Breast epithelium (tissue), 3 donors: ENCODE data around the gene ULK4.

Experiments
- POLR2AphosphoS5 ChIP-seq, 3 donors: sonication (generic); formaldehyde crosslinking; IDR thresholded peaks; one replicate each; pipeline ENCODE4 v1.6.1; 2017; ENCODE audit warnings: antibody characterized with exemption in 3 of 3
- TF ChIP-seq, protein P1 (sequence below), 3 donors: fragments of 450-650 bp; IDR thresholded peaks; one replicate each; pipeline ENCODE4 v1.5.1; 2016 to 2017; ENCODE audit warnings: antibody characterized with exemption in 3 of 3, mild to moderate bottlenecking in 3 of 3, moderate library complexity in 3 of 3

DNA sequence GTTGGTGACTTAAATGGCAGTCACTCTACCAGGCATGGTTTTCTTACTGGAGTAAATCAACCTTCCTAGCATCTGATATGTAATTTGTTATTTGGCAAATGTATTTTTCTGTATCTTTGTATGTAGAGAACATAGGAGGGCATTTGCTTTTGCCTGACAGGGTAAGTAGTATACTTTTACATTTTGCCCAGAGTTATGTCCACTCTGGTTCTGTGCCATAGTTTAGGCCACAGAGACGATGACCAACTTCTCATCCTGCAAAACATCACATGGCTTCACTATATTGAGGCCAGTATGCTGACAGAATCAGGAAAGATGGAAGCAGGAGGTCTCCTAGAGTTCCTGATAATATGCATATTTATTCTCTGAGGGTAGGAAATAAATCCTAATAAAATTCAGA lies 23.1 kb upstream of the ULK4 start:
- TF ChIP-seq POLR2AphosphoS5 (IDR thresholded peaks at IDR 0.05), result no peak
- TF ChIP-seq, protein P1, sequence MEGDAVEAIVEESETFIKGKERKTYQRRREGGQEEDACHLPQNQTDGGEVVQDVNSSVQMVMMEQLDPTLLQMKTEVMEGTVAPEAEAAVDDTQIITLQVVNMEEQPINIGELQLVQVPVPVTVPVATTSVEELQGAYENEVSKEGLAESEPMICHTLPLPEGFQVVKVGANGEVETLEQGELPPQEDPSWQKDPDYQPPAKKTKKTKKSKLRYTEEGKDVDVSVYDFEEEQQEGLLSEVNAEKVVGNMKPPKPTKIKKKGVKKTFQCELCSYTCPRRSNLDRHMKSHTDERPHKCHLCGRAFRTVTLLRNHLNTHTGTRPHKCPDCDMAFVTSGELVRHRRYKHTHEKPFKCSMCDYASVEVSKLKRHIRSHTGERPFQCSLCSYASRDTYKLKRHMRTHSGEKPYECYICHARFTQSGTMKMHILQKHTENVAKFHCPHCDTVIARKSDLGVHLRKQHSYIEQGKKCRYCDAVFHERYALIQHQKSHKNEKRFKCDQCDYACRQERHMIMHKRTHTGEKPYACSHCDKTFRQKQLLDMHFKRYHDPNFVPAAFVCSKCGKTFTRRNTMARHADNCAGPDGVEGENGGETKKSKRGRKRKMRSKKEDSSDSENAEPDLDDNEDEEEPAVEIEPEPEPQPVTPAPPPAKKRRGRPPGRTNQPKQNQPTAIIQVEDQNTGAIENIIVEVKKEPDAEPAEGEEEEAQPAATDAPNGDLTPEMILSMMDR (IDR thresholded peaks at IDR 0.05), result no peak
